HG03025 (cell line): ENCODE results near the gene ZNF669.

ENCODE experiments used
- ATAC-seq: cut with Tn5 transposase; IDR thresholded peaks from one replicate; pipeline ENCODE4 v1.9.1; 2021; ENCODE audit warnings: mild to moderate bottlenecking, moderate library complexity; ENCODE audit not compliant: unreplicated experiment, low FRiP score

ZNF669 gene

GRCh38 chr1:247077876-247078257, 26.3 kb downstream of the ZNF669 start:
- ATAC-seq: peak; percentile 6

GRCh38 chr1:247077213-247077612, 26.9 kb downstream of the ZNF669 start:
- ATAC-seq: no peak

- no peak for ATAC-seq
Measured at GRCh38 chr1:247070645-247071044, 33.5 kb downstream of the ZNF669 start.

- no peak for ATAC-seq
Measured at GRCh38 chr1:247064304-247064703, 39.9 kb downstream of the ZNF669 start.

- no peak for ATAC-seq
Measured at GRCh38 chr1:247060771-247061170, 43.4 kb downstream of the ZNF669 start.

GRCh38 chr1:247056071-247056470, 48.1 kb downstream of the ZNF669 start:
- ATAC-seq: no peak

- ATAC-seq: no peak
Measured at GRCh38 chr1:247054992-247055415, 49.2 kb downstream of the ZNF669 start.
